GM19467 (cell line): Measurements from ENCODE around the gene CHRNA5.
A peak's percentile ranks its signal among the peaks of the same experiment; 100 is the strongest.
"Not testable (repeated sequence)": the region's sequence is repeated elsewhere in the genome, so short reads cannot be mapped to it uniquely, and the experiment has no call there.

Experiments
- ATAC-seq: cut with Tn5 transposase; IDR thresholded peaks from one replicate; pipeline ENCODE4 v1.9.1; 2021; ENCODE audit warnings: mild to moderate bottlenecking, moderate library complexity; ENCODE audit not compliant: unreplicated experiment

The CHRNA5 gene

GRCh38 chr15:78565097-78565950 is at the start of gene CHRNA5:
Gene CHRNA5, plus strand, starts transcription at chr15:78565520. Its CDS starts 200 bp downstream, at chr15:78565720.
- peak; percentile 81 for ATAC-seq

GRCh38 chr15:78520035-78520434 is 45.3 kb upstream of the CHRNA5 start:
- ATAC-seq: not testable (repeated sequence)

- ATAC-seq: no peak
These were observed 41.1 kb upstream of the CHRNA5 start for GRCh38 chr15:78524230-78524629.

GRCh38 chr15:78527325-78527724 is 38.0 kb upstream of the CHRNA5 start:
- ATAC-seq: no peak

- ATAC-seq: no peak
These were observed 32.0 kb upstream of the CHRNA5 start for GRCh38 chr15:78533331-78533730.

GRCh38 chr15:78536134-78536533 is 29.2 kb upstream of the CHRNA5 start:
- no peak for ATAC-seq

GRCh38 chr15:78537266-78537905 is 27.9 kb upstream of the CHRNA5 start:
- no peak for ATAC-seq

- no peak for ATAC-seq
These were observed 27.0 kb upstream of the CHRNA5 start for GRCh38 chr15:78538358-78538757.

GRCh38 chr15:78539464-78540140 is 25.7 kb upstream of the CHRNA5 start:
- not testable (repeated sequence) for ATAC-seq

- ATAC-seq: peak; percentile 74
These were observed 25.0 kb upstream of the CHRNA5 start, which contains the start of gene PSMA4 for GRCh38 chr15:78540141-78540870. Gene PSMA4, plus strand, starts transcription at chr15:78540444. Its CDS starts 1,484 bp downstream, at chr15:78541928.

GRCh38 chr15:78540871-78541743 is 24.2 kb upstream of the CHRNA5 start:
- ATAC-seq: no peak

GRCh38 chr15:78541744-78542034 is 23.6 kb upstream of the CHRNA5 start:
- no peak for ATAC-seq

- no peak for ATAC-seq
These were observed 22.7 kb upstream of the CHRNA5 start for GRCh38 chr15:78542647-78543046.

- ATAC-seq: no peak
These were observed 15.1 kb upstream of the CHRNA5 start for GRCh38 chr15:78550194-78550593.

GRCh38 chr15:78550815-78551214 is 14.5 kb upstream of the CHRNA5 start:
- no peak for ATAC-seq

GRCh38 chr15:78551902-78552301 is 13.4 kb upstream of the CHRNA5 start:
- no peak for ATAC-seq

GRCh38 chr15:78552597-78552996 is 12.7 kb upstream of the CHRNA5 start:
- ATAC-seq: no peak

- ATAC-seq: not testable (repeated sequence)
These were observed 5.1 kb upstream of the CHRNA5 start for GRCh38 chr15:78560201-78560600.

GRCh38 chr15:78561490-78561889 is 3.8 kb upstream of the CHRNA5 start:
- no peak for ATAC-seq

- ATAC-seq: no peak
These were observed 2.2 kb upstream of the CHRNA5 start for GRCh38 chr15:78563092-78563491.
